ENCODE data around the gene TYROBP. TPM values are rescaled to one million over a fixed set of nuclear protein-coding genes. Genes with fewer than 3 reads are reported as not detected.
"Not testable (repeated sequence)": the region's sequence is repeated elsewhere in the genome, so short reads cannot be mapped to it uniquely, and the experiment has no call there.

TYROBP gene
- total RNA-seq: 201 TPM
- long read RNA-seq, transcript TYROBP-201 (5 exons, 568 nt): major isoform, 10 of 33 reads
- long read RNA-seq, partial matches to known transcripts: 12 of 33 reads
- long read RNA-seq, other reads (novel, unspliced or antisense): 3 of 33 reads

DNA sequence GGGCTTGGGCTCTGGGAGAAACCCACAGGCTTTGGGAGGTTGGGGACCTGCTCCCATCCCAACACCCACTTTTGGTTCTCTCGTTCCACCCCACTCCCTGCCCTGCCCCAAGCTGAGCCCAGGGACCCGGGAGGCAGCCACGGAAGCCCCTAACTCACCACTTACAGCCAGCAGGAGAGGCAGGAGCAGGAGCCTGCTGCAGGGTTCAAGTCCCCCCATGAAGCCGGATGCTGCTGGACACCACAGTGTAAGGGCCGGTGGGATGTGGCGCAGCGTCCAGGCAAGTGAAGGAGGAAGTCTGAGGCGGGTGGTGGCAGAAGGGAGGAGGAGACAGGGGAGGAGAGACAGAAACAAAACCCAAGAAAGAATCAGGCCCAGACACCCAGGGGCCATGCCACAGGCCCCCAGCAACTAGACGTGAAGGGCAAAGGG is at the start of gene TYROBP:
Gene TYROBP, minus strand, starts transcription at position 286 of the 432 bp plus-strand sequence. Its CDS starts 67 bp downstream, at position 219.
- no peak for DNase-seq (ENCODE audit: low spot score)

DNA sequence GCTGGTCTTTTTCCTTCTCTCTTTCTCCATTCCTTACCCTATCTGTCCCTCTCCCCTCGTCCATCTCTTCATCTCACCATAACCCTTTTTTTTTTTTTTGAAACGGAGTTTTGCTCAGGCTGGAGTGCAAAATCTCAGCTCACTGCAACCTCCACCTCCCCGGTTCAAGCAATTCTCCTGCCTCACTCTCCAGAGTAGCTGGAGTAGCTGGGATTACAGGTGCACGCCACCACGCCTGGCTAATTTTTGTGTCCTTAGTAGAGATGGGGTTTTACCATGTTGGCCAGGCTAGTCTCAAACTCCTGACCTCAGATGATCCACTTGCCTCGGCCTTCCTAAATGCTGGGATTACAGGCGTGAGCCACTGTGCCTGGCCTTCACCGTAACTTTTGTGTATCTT is 49.3 kb upstream of the TYROBP start:
- DNase-seq (ENCODE audit: low spot score): not testable (repeated sequence)

DNA sequence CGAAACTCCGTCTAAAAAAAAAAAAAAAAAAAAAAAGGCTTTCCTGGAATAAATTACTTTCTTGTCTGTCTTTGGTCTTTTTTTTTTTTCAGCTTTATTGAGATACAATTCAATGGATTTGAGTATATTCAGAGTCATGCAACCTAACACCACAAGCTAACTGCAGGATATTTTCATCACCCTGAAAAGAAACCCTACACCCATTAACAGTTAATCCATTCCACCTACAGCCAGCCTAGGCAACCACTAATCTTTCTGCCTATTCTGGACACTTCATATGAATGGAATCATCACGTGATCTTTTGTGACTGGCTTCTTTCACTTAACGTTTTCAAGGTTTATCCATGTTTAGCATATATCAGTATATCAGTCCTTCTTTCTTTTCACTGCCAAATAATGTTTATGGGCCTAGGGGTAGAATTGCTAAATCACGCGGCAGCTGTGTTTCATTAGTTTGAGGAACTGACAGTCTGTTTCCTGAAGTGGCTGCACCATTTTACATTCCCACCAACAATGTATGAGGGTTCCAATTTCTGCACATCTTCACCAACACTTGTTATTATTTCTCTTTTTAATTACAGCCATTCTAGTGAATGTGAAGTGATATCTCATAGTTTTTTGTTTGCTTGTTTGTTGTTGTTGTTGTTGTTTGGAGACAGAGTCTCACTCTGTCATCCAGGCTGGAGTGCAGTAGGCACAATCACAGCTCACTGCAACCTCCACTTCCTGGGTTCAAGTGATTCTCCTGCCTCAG is 48.0 kb upstream of the TYROBP start:
- DNase-seq (ENCODE audit: low spot score): no peak

DNA sequence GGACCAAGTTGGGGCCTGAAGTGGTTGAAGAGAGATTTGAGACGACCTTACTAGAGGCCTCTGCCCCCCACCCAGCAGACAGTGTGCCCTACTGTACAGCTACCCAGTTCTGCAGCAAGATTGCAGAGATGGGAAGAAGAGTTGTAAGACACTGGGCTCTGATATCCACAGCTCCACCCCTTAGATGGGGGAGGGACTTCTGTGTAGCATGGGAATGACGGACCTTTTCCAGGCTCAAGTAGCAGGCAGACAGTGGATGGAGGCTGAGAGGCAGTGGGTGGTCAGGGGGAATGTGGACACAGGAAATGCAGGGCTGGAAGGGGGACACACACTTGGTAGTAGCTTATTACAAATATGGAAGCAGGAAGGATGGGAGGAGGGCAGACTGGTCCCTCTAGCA is 41.0 kb upstream of the TYROBP start:
- no peak for DNase-seq (ENCODE audit: low spot score)

DNA sequence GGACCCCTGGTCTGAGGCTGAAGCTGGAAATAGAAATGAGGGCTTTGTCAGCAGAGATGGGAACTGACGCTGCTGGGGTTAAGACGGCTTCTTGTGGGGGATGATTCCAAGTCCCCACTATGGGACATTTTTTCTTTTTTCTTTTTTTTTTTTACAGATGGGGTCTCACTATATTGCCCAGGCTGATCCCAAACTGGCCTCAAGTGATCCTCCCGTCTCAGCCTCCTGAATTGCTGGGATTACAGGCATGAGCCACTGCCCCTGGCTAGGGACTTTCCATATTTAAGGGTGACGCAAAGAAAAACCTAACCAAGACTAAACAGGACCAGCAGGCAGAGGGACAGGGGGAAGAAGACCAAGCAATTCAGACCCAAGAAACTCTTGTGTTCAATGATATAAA is 38.1 kb upstream of the TYROBP start:
- no peak for DNase-seq (ENCODE audit: low spot score)

DNA sequence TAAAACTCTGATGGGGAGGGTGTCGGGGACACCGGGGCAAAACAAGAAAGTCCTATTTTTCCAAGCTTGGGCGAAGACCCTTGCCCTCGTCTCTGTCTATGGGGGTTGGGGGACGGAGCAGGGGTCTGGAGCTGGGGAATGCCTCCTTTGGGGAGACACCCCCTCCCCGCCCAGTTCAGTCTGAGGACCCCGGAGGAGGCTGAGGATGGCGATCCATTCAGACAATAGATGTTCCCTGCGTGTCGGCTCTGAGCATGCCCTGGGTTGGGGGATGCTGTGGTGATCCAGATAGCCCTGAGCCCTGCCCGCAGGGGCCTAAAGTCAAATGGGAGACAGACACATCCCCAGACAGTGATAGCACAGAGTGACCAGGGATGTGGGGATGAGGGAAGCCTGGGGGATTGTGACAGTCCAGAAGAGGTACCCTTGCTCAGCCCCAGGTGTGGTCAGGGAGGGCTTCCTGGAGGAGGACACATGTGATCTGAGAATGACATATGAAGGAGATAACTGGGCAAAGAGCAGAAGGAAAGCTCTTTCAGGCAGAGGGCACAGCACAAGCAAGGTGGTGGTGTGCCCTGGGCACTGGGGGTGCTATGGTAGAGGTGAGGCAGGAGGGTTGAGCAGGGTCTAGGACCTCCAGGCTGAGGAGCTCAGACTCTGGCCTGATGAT is 37.2 kb upstream of the TYROBP start:
- DNase-seq (ENCODE audit: low spot score): no peak

DNA sequence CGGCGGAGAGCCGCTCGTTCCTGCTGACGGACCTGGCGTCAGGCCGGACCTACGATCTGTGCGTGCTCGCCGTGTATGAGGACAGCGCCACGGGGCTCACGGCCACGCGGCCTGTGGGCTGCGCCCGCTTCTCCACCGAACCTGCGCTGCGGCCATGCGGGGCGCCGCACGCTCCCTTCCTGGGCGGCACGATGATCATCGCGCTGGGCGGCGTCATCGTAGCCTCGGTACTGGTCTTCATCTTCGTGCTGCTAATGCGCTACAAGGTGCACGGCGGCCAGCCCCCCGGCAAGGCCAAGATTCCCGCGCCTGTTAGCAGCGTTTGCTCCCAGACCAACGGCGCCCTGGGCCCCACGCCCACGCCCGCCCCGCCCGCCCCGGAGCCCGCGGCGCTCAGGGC is 36.5 kb upstream of the TYROBP start:
- no peak for DNase-seq (ENCODE audit: low spot score)

DNA sequence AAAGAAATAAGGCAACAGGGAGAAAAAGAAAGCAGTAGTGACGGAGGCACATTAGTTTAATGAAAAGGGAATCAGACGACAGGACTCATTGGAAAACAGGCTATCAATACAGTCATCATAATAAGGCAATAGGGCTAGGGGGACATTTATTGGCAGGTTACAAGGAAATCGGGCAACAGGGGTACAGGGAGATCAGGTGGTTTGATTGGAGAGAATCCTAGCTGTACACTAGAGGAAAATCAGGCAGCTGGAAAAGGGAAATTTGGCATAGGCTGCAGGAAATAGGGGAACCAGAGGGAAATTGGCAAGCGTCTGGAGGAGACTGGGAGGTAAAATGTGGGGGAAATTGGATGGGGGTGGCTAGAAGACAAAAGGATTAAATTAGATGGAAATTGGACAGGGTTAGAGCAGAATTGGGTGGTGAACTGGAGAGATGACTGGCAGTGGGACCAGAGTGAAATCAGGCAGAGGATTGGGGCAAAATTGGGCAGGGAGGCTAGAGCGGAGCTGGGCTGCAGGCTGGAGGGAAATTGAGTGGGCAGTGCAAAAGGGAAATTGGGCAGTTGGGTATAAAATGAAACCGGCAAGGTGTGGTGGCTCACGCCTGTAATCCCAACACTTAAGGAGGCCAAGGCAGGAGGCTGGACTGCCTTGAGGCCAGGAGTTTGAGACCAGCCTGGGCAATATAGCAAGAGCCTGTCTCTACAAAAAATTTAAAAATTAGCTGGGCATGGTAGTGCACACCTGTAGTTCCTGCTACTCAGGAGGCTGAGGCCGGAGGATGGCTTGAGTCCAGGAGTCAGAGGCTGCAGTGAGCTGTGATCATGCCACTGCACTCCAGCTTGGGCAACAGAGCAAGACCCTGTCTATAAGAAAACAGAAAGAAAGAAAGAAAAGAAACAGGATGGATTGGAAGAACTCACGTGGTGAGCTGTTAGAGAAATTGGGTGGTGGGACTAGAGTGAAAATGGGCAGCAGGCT is 35.5 kb upstream of the TYROBP start:
- no peak for DNase-seq (ENCODE audit: low spot score)

DNA sequence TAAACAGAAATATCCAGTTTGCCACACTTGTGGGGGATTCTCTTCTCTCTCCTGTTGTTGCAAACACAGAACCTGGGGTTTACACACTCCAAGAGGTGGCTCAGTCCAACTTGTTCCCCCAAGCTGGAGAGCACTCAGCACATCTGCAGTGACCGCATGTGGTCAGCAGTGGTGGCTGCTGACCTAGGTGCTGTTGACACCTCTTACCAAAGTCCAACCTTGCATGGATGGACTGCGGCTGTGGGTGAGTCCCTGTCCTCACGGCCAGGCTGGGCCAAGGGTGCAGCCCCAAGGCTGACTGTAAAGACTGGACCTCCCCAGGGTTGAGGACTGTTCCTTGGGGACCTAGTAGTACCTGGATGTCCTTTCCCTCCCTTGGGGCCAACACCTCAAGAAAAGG is 34.1 kb upstream of the TYROBP start:
- no peak for DNase-seq (ENCODE audit: low spot score)

DNA sequence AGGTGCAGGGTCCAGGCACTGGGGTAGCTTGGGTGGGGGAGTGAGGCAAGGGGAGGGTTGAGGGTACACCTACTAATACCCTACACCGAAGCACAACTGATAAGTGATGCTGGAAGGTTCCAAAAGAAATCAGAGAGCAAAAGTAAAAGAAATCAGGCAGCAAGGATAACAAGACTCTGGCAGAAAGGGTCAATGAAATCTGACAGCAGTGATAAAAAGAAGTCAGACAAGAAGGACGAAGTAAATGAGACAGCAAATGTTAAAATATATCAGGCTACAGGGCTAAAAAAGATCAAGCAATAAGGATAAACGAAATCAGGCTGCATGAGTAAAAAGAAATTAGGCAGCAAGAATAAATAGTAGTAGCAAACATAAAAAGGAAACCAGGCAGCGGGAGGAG is 32.7 kb upstream of the TYROBP start:
- no peak for DNase-seq (ENCODE audit: low spot score)

DNA sequence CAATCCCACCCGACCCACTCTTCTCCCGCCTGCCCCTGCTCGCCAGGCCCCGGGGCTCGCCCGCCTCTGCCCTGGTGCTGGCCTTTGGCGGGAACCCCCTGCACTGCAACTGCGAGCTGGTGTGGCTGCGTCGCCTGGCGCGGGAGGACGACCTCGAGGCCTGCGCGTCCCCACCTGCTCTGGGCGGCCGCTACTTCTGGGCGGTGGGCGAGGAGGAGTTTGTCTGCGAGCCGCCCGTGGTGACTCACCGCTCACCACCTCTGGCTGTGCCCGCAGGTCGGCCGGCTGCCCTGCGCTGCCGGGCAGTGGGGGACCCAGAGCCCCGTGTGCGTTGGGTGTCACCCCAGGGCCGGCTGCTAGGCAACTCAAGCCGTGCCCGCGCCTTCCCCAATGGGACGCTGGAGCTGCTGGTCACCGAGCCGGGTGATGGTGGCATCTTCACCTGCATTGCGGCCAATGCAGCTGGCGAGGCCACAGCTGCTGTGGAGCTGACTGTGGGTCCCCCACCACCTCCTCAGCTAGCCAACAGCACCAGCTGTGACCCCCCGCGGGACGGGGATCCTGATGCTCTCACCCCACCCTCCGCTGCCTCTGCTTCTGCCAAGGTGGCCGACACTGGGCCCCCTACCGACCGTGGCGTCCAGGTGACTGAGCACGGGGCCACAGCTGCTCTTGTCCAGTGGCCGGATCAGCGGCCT is 32.1 kb upstream of the TYROBP start:
- no peak for DNase-seq (ENCODE audit: low spot score)

DNA sequence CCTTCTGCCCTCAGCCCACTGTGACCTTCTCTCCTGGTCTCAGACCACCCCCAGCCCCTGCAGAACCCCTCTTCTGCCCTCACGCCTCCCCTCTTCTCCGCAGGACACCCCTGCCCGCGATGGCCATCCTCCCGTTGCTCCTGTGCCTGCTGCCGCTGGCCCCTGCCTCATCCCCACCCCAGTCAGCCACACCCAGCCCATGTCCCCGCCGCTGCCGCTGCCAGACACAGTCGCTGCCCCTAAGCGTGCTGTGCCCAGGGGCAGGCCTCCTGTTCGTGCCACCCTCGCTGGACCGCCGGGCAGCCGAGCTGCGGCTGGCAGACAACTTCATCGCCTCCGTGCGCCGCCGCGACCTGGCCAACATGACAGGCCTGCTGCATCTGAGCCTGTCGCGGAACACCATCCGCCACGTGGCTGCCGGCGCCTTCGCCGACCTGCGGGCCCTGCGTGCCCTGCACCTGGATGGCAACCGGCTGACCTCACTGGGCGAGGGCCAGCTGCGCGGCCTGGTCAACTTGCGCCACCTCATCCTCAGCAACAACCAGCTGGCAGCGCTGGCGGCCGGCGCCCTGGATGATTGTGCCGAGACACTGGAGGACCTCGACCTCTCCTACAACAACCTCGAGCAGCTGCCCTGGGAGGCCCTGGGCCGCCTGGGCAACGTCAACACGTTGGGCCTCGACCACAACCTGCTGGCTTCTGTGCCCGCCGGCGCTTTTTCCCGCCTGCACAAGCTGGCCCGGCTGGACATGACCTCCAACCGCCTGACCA is 31.4 kb upstream of the TYROBP start:
- no peak for DNase-seq (ENCODE audit: low spot score)

DNA sequence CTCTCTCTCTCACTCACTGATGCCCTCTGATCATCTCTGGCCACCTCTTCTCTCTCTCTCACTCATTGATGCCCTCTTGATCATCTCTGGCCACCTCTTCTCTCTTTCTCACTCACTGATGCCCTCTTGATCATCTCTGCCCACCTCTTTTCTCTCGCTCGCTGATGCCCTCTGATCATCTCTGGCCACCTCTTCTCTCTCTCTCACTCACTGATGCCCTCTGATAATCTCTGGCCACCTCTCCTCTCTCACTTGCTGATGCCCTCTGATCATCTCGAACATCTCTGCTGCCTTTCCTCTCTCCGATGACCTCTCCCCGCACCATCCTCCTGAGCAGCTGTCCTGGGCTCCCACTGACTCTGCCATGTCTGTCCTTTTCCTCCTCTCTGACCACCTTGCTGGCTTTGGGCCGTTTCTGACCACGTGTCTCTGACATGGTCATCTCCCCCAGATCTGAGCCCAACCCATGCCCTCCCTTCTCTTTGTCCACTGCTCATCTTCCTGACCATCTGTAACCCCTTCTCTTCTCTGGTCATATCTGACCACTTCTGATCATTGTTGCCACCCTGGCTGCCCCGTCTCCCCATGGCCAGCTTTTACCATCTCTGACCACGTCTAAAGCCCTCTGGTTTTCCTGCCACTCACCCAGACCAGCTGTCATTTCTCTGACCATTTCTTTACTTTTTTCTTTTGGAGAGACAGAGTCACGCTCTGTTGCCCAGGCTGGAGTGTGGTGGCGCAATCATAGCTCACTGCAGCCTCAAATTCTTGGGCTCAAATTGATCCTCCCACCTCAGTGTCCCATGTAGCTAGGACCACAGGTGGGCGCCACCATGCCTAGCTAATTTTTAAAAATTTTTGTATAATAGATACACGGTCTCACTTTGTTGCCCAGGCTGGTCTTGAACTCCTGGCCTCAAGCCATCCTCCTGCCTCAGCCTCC is 30.5 kb upstream of the TYROBP start:
- DNase-seq (ENCODE audit: low spot score): no peak

DNA sequence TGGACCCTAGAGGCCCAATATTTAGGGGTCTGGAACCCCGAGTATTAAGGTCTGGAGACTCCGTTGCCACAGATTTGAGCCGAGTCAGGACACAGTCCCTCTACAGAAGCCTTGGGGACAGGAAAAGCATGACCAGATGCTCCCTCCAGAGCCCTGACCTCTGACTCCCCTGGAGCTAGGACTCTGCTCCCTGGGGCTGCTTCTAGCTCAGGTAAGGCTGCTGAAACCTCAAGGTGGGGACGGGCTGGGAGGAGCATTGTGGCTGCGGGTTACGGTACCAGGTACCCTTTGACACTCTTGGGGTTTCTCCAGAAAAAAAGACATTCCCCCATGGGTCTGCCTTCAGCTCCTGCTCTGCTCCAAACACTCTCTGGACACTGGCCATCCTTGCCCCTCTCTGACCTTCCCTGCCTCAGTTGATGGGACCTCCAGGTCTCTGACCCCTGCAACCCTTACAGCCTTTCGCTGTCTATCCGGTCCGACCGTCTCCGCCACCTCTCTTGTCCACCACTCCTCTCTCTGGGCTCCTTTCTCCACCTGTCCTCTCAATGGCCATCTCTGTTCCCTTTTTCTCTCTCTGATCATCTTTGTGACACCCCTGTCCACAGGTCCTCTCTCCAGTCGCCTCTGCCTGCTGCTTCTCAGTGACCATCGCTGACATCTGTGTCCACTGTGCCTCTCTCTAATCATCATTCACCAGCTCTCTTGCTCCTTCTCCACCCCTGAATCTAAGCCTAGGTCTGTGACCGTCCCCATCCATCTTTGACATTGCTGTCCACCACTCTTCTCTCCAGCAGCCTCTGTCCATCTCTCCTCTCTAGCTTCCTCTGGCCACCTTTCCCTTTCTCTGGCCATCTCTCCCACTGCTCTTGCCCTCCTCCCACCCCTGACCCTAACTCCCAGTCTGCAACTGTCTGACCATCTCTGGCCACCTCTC is 29.5 kb upstream of the TYROBP start:
- DNase-seq (ENCODE audit: low spot score): no peak

DNA sequence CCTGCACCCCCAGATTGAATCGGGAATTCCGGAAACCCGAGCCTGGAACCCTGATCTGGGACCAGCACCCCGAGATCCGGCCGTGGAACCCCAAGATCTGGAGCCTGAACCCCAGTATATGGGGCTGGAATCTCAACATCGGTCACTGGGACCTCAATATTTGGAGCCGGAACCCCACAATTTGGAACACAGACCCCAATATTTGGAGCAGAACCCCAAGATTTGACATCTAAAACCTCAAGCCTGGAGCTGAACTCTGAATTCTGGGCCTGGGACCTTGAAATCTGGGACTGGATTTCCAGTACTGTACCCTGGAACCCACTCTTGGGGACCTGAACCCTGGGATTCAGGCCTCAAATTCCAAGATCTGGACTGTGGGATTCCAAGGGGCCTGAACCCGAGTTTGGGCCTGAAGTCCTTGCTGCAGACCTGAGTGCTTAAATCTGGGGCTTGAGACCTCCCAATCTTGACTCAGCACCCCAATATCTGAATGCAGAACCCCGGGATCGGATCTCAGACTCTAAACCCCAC is 28.7 kb upstream of the TYROBP start:
- no peak for DNase-seq (ENCODE audit: low spot score)

DNA sequence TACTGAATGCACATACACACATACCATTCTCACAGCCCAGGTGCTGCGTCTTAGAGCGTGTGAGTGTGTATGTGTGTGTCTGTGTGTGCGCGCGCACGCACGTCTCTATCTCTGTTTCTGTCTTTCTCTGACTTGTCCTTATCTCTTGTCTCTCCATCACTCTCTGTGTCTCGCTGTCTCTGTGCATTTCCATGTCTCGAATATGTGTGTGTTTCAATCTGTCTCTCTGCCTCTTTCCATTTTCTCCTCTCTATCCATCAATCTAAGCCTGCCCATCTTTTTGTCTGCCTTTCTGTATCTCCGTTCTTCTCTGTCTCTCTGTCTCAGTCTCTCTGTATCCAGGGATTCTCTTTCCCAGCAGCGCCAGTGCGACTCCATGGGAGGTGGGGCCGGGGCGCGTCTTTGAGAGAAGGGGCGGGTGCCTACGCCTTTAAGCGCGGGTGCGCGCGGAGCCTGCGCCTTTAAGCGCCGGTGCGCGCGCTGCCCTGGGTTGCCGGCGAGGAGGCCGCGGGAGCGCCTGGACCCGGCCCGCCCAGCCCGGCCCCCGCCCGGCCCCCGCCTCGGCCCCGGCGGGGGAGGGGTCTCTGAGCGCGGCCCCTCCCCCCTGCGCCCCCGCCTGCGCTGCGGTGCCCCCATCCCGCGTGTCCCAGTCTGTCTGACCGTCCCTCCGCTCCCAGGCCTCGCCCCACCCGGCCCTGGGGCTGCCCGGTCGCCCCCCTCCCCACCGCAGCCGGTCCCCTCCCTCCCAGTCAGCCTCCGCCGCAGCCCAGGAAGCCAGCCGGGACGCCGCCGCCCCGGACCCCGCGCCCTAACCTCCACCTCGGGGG is 28.0 kb upstream of the TYROBP start, which contains the start of gene LRFN3:
Gene LRFN3, plus strand, starts transcription at position 464 of the 827 bp plus-strand sequence. CDS start 3,052 bp downstream, outside the sequence.
- no peak for DNase-seq (ENCODE audit: low spot score)

All from mesenteric fat pad (tissue), 1 donor.